GM20000 (cell line): ENCODE results near the gene DNM2.

ENCODE experiments used
- DNase-seq: peaks from one replicate; pipeline ENCODE4 v3.0.0; 2012; ENCODE audit warnings: low spot score
- CTCF ChIP-seq: IDR thresholded peaks from 2 replicates; pipeline ENCODE4 v1.5.1; 2012; ENCODE audit warnings: mild to moderate bottlenecking, control low read depth; ENCODE audit errors: extremely low read depth, missing control alignments

Gene DNM2

GRCh38 chr19:10878253-10878652, 160.4 kb downstream of the DNM2 start:
- DNase-seq = no peak
- no peak for TF ChIP-seq CTCF
